Measurements from ENCODE around the gene ZNF335.
"Not testable (repeated sequence)": the region's sequence is repeated elsewhere in the genome, so short reads cannot be mapped to it uniquely, and the experiment has no call there.

The ZNF335 gene

GRCh38 chr20:45998337-45998736 lies 26.3 kb upstream of the ZNF335 start:
- no peak for DNase-seq (ENCODE audit: low spot score)
- TF ChIP-seq, protein P1, sequence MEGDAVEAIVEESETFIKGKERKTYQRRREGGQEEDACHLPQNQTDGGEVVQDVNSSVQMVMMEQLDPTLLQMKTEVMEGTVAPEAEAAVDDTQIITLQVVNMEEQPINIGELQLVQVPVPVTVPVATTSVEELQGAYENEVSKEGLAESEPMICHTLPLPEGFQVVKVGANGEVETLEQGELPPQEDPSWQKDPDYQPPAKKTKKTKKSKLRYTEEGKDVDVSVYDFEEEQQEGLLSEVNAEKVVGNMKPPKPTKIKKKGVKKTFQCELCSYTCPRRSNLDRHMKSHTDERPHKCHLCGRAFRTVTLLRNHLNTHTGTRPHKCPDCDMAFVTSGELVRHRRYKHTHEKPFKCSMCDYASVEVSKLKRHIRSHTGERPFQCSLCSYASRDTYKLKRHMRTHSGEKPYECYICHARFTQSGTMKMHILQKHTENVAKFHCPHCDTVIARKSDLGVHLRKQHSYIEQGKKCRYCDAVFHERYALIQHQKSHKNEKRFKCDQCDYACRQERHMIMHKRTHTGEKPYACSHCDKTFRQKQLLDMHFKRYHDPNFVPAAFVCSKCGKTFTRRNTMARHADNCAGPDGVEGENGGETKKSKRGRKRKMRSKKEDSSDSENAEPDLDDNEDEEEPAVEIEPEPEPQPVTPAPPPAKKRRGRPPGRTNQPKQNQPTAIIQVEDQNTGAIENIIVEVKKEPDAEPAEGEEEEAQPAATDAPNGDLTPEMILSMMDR (IDR thresholded peaks at IDR 0.05; ENCODE audit: extremely low read depth, insufficient read depth, missing control alignments), result no peak
- in situ Hi-C loops (cut with MboI; ENCODE audit: low pct_unique_long_range_greater_than_20kb, low sequenced_read_pairs, unreplicated experiment), result no loop called here

GRCh38 chr20:45997187-45997586 lies 25.2 kb upstream of the ZNF335 start:
- DNase-seq (ENCODE audit: low spot score), result no peak
- in situ Hi-C loops (cut with MboI; ENCODE audit: low pct_unique_long_range_greater_than_20kb, low sequenced_read_pairs, unreplicated experiment), result no loop called here
- TF ChIP-seq, protein P1 (IDR thresholded peaks at IDR 0.05; ENCODE audit: extremely low read depth, insufficient read depth, missing control alignments), result no peak

DNA sequence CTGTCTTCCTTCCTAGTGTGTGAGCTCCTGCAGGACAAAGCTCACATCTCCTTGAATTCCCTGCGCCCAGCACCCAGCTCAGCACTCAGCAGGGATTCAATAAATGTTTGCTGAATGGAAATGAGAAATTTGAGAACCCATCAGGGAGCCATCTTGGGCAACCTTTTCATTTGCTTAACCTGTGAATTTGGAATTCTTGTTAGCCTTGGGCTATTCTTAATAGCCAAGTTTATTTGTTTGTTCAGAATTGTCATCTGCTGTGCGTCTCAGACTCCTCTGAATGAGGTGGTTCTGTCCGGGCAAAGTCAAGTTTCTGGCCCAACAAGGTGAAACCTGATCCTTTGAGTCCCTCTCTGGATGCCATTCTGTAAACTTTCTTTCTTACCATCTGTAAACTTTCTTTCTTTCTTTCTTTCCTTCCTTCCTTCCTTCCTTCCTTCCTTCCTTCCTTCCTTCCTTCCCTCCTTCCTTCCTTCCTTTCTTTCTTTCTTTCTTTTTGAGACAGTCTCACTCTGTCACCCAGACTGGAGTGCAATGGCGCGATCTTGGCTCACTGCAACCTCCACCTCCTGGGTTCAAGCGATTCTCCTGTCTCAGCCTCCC lies 23.6 kb upstream of the ZNF335 start:
- DNase-seq (ENCODE audit: low spot score); in situ Hi-C loops (cut with MboI; ENCODE audit: low pct_unique_long_range_greater_than_20kb, low sequenced_read_pairs, unreplicated experiment): not testable (repeated sequence)

DNA sequence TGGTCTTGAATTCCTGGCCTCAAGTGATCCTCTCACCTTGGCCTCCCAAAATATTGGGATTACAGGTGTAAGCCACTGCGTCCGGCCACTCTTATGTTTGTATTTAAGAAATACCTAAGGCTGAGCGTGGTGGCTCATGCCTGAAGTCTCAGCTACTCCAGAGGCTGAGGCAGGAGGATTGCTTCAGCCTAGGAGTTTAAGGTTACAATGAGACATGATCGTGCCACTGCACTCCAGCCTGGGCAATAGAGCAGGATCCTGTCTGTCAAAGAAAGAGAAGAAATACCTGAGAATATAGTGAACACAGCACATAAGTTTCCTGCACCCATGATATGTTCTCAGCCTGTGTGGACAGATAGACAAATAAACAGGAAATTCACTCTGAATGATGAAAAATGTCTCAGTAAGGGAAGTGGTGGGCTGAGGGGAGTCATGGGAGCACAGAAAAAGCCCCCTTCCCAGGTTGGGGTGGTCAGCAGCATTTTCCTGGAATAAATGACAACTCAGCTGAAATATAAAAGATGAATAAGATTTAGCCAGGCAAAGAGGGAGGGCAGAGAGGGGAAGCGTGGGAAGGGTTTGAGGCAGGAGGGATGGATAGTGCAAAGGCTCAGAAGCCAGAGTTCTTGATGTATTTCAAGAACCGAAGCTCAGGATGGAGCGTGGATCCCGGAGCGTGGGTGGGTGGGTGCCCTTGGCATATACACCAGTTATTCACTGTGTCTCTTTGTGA lies 22.9 kb upstream of the ZNF335 start:
- no peak for DNase-seq (ENCODE audit: low spot score)
- in situ Hi-C loops (cut with MboI; ENCODE audit: low pct_unique_long_range_greater_than_20kb, low sequenced_read_pairs, unreplicated experiment), result no loop called here
- TF ChIP-seq, protein P1 (IDR thresholded peaks at IDR 0.05; ENCODE audit: extremely low read depth, insufficient read depth, missing control alignments), result no peak

DNA sequence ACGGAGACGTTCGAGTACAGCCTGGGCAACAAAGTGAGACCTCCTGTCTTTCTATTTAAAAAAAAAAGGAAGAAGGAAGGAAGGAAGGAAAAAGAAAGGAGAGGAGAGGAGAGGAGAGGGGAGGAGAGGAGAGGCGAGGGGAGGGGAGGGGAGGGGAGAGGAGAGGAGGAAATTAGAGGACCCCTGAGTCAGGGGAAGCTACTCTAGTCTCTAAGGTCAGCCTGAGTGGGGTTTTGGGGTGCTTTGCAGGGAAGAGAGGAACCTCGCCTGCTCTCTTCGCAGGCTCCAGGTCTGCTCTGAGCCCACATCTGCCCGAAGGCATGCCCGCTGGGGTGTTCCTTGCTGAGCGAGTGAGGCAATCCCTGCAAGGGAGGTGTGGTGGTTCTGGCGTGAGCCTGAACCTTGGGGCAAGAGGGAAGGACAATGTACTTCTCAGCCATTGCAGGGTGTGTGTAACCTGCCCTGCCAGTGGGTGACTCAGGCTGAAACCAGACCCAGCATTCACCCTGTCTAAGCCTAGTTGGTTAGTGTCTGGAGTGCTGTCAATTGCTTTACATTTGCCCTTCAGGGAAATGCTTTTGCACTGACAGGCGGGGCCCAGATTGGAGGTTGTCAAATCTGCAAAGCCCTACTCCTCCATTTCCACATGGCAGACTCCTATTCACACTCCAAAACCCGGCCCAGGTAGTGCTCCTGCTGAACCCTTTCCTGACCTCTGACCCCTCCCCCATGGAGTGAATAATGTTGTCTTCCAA lies 21.4 kb upstream of the ZNF335 start:
- TF ChIP-seq, protein P1 (IDR thresholded peaks at IDR 0.05; ENCODE audit: extremely low read depth, insufficient read depth, missing control alignments), result no peak
- in situ Hi-C loops (cut with MboI; ENCODE audit: low pct_unique_long_range_greater_than_20kb, low sequenced_read_pairs, unreplicated experiment), result no loop called here
- no peak for DNase-seq (ENCODE audit: low spot score)

- DNase-seq (ENCODE audit: low spot score), result no peak
- TF ChIP-seq, protein P1 (IDR thresholded peaks at IDR 0.05; ENCODE audit: extremely low read depth, insufficient read depth, missing control alignments), result no peak
- in situ Hi-C loops (cut with MboI; ENCODE audit: low pct_unique_long_range_greater_than_20kb, low sequenced_read_pairs, unreplicated experiment), result no loop called here
Measured at GRCh38 chr20:45991616-45992015, 19.6 kb upstream of the ZNF335 start.

DNA sequence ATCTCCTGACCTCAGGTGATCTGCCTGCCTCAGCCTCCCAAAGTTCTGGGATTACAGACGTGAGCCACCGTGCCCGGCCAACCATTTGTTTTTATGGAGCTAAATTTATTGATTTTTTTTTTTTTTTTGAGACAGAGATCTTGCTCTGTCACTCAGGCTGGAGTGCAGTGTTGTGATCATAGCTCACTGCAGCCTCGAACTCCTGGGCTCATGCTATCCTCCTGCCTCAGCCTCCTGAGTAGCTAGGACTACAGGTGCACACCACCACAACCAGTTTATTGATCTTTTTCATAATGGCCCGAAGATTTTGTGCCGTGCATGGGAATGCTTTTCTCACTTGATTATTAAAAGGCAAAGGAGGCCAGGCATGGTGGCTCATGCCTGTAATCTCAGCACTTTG lies 16.8 kb upstream of the ZNF335 start:
- in situ Hi-C loops (cut with MboI; ENCODE audit: low pct_unique_long_range_greater_than_20kb, low sequenced_read_pairs, unreplicated experiment), result not testable (repeated sequence)

More for the DNA sequence above, 16.8 kb upstream of the ZNF335 start:
- DNase-seq (ENCODE audit: low spot score), result not testable (repeated sequence)
